Dermis blood vessel endothelial cell (primary cell): ENCODE data around the gene PMM2. TPM values are rescaled to one million over a fixed set of nuclear protein-coding genes. Genes with fewer than 3 reads are reported as not detected.
"Not testable (repeated sequence)": the region's sequence is repeated elsewhere in the genome, so short reads cannot be mapped to it uniquely, and the experiment has no call there.

ENCODE experiments used
- DNase-seq: peaks from one replicate; pipeline ENCODE4 v3.0.0; 2010
- total RNA-seq: library from RNA; depleted of rRNA; stranded (reverse); fragments of >200 nt; gene quantifications from 2 replicates; pipeline ENCODE4 v1.2.3, GENCODE V29; 2014

Gene PMM2
- total RNA-seq, 1 donor from 2014 or later, result 26.2 TPM

- no peak for DNase-seq
Observed at GRCh38 chr16:8819411-8820034, 21.9 kb downstream of the PMM2 start.

- DNase-seq, result no peak
Observed at GRCh38 chr16:8822403-8822802, 24.8 kb downstream of the PMM2 start.

GRCh38 chr16:8826278-8826879 is 28.7 kb downstream of the PMM2 start:
- DNase-seq, result no peak

GRCh38 chr16:8828541-8829165 is 31.0 kb downstream of the PMM2 start:
- peak; percentile 73 for DNase-seq

GRCh38 chr16:8831450-8831849 is 33.8 kb downstream of the PMM2 start:
- no peak for DNase-seq

GRCh38 chr16:8831871-8832716 is 34.5 kb downstream of the PMM2 start:
- no peak for DNase-seq

- no peak for DNase-seq
Observed at GRCh38 chr16:8832717-8833105, 35.1 kb downstream of the PMM2 start.

- not testable (repeated sequence) for DNase-seq
Observed at GRCh38 chr16:8836797-8837196, 39.2 kb downstream of the PMM2 start.

GRCh38 chr16:8837594-8837993 is 40.0 kb downstream of the PMM2 start:
- not testable (repeated sequence) for DNase-seq

GRCh38 chr16:8842016-8842415 is 44.4 kb downstream of the PMM2 start:
- not testable (repeated sequence) for DNase-seq

- DNase-seq, result not testable (repeated sequence)
Observed at GRCh38 chr16:8843296-8843695, 45.7 kb downstream of the PMM2 start.

GRCh38 chr16:8845699-8846298 is 48.2 kb downstream of the PMM2 start:
- DNase-seq, result no peak

- no peak for DNase-seq
Observed at GRCh38 chr16:8846401-8846932, 48.8 kb downstream of the PMM2 start.

- DNase-seq, result no peak
Observed at GRCh38 chr16:8847145-8847544, 49.5 kb downstream of the PMM2 start.

GRCh38 chr16:8847623-8848022 is 50.0 kb downstream of the PMM2 start:
- no peak for DNase-seq

- no peak for DNase-seq
Observed at GRCh38 chr16:8848231-8848938, 50.7 kb downstream of the PMM2 start.

GRCh38 chr16:8848939-8849391 is 51.3 kb downstream of the PMM2 start:
- peak; percentile 35 for DNase-seq

GRCh38 chr16:8849411-8850011 is 51.9 kb downstream of the PMM2 start:
- DNase-seq, result no peak

- DNase-seq, result peak; percentile 96
Observed at GRCh38 chr16:8850279-8850885, 52.7 kb downstream of the PMM2 start.

GRCh38 chr16:8851761-8852403 is 54.2 kb downstream of the PMM2 start:
- DNase-seq, result no peak
